Mesothelial cell of epicardium (in vitro differentiated cells): ENCODE results near the gene SYTL5. TPM values are rescaled to one million over a fixed set of nuclear protein-coding genes. Genes with fewer than 3 reads are reported as not detected.

ENCODE experiments used
- DNase-seq, 2 experiments: peaks; one replicate each; pipeline ENCODE4 v3.0.0; 2021; ENCODE audit warnings: low spot score in 2 of 2; ENCODE audit not compliant: unreplicated experiment in 2 of 2
- H3K27ac Mint-ChIP-seq: 2 replicates; pipeline ENCODE4 v1.8.0; 2021; ENCODE audit warnings: mixed read lengths
- H3K27me3 Mint-ChIP-seq: 2 replicates; pipeline ENCODE4 v1.8.0; 2021; ENCODE audit warnings: low read depth, mixed read lengths
- H3K36me3 Mint-ChIP-seq: 2 replicates; pipeline ENCODE4 v1.8.0; 2021; ENCODE audit warnings: mixed read lengths
- H3K4me1 Mint-ChIP-seq: 2 replicates; pipeline ENCODE4 v1.8.0; 2021; ENCODE audit warnings: mixed read lengths
- H3K4me3 Mint-ChIP-seq: 2 replicates; pipeline ENCODE4 v1.8.0; 2021; ENCODE audit warnings: mild to moderate bottlenecking, moderate library complexity, mixed read lengths
- H3K9me3 Mint-ChIP-seq: 2 replicates; pipeline ENCODE4 v1.8.0; 2021; ENCODE audit warnings: mixed read lengths
- CTCF ChIP-seq: fragments of 200-600 bp; sonication (generic); IDR thresholded peaks from one replicate; pipeline ENCODE4 v1.5.0; 2021; ENCODE audit warnings: antibody characterized with exemption; ENCODE audit not compliant: unreplicated experiment
- total RNA-seq: library from RNA; stranded (reverse); gene quantifications from 3 replicates; pipeline ENCODE4 v1.2.1, GENCODE V29; 2021

SYTL5 gene
- 1.7 to 2.6 TPM (median 2.2 TPM) in 3 replicates for total RNA-seq

GRCh38 chrX:38006291-38006690, at the start of gene SYTL5:
Gene SYTL5, plus strand, starts transcription at chrX:38006553. Its CDS starts 27,337 bp downstream, at chrX:38033890.
- Mint-ChIP-seq H3K27ac (peak within 1 kb of the TSS; percentile 68), H3K4me3 (no peak within 1 kb of the TSS), H3K27me3 (no peaks in the 10 kb centered on the region), H3K9me3 (peaks cover 36% of the 10 kb centered on the region), H3K4me1 (peaks cover 13% of the 10 kb centered on the region), H3K36me3 (peaks cover 3% of the 10 kb centered on the region)
- TF ChIP-seq CTCF = no peak
- DNase-seq = no peak

GRCh38 chrX:37958525-37959211, 47.7 kb upstream of the SYTL5 start:
- peaks cover 19% of the 10 kb centered on the region for H3K9me3 Mint-ChIP-seq
- no peaks in the 10 kb centered on the region for H3K36me3 Mint-ChIP-seq
- H3K27ac Mint-ChIP-seq = peak overlapping the region; percentile 81
- H3K27me3 Mint-ChIP-seq = no peaks in the 10 kb centered on the region
- DNase-seq = no peak
- peaks cover 9% of the 10 kb centered on the region for H3K4me1 Mint-ChIP-seq
- TF ChIP-seq CTCF = no peak
- H3K4me3 Mint-ChIP-seq = no peak overlapping the region

- H3K4me1 Mint-ChIP-seq = peaks cover 9% of the 10 kb centered on the region
- H3K4me3 Mint-ChIP-seq = no peak overlapping the region
- DNase-seq = no peak
- H3K27ac Mint-ChIP-seq = peak overlapping the region; percentile 81
- H3K27me3 Mint-ChIP-seq = no peaks in the 10 kb centered on the region
- no peak for TF ChIP-seq CTCF
- H3K36me3 Mint-ChIP-seq = no peaks in the 10 kb centered on the region
- H3K9me3 Mint-ChIP-seq = peaks cover 25% of the 10 kb centered on the region
These were observed 46.9 kb upstream of the SYTL5 start for GRCh38 chrX:37959212-37960021.

- TF ChIP-seq CTCF = no peak
- no peak for DNase-seq
- no peaks in the 10 kb centered on the region for H3K36me3 Mint-ChIP-seq
- H3K4me1 Mint-ChIP-seq = peaks cover 9% of the 10 kb centered on the region
- H3K27ac Mint-ChIP-seq = no peak overlapping the region
- H3K27me3 Mint-ChIP-seq = no peaks in the 10 kb centered on the region
- H3K4me3 Mint-ChIP-seq = no peak overlapping the region
- H3K9me3 Mint-ChIP-seq = peaks cover 32% of the 10 kb centered on the region
These were observed 45.2 kb upstream of the SYTL5 start for GRCh38 chrX:37961118-37961517.

- Mint-ChIP-seq H3K9me3 (peaks cover 26% of the 10 kb centered on the region), H3K27me3 (no peaks in the 10 kb centered on the region), H3K4me3 (no peak overlapping the region), H3K36me3 (no peaks in the 10 kb centered on the region), H3K27ac (no peak overlapping the region), H3K4me1 (no peaks in the 10 kb centered on the region)
- no peak for DNase-seq
- TF ChIP-seq CTCF = no peak
These were observed 38.6 kb upstream of the SYTL5 start for GRCh38 chrX:37967714-37968113.
